Measurements from ENCODE around the gene SLC48A1.

The SLC48A1 gene

DNA sequence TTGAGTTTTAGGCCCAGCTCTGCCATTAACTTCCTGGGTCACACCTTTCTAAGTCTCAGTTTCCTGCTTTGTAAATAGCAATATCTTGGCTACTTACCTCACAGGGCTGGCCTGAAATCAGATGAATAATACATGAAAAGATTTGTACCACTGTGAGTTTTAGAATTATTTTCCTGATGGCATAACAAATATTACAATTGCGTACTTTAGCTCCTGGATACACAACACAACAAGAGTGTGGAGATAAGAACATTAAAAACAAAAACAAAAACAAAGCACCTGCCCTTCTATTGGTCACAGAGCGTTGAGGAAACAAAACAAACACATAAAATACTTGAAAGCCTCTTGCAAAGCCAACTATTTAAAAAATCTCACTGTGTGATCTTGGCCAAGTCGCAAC, 51.6 kb downstream of the SLC48A1 start:
- DNase-seq (ENCODE audit: low read depth in 3 of 3): no peak

DNA sequence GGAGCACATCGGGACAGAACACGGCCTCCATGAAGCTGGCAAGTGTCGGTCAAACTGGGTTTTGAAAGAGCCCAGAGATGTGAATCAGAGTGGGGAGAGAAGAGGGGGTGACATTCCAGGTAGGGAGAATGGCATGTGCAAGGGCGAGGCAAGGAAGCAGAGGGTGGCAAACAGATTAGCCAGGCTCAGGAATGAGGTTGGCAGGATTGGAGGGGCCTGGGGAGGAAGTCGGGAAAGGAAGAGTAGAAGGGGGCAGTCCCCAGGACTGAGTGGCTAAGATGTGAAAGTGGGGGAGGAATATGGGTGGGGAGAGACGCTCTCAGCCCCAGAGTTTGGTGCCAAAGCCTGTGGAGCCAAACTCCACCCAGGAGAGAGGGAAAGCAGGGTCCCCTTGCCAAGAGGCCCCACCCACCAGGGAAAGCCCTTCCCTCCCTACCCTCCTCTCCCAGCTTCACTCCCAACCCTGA, 52.2 kb downstream of the SLC48A1 start:
- DNase-seq (ENCODE audit: low read depth in 3 of 3): no peak

DNA sequence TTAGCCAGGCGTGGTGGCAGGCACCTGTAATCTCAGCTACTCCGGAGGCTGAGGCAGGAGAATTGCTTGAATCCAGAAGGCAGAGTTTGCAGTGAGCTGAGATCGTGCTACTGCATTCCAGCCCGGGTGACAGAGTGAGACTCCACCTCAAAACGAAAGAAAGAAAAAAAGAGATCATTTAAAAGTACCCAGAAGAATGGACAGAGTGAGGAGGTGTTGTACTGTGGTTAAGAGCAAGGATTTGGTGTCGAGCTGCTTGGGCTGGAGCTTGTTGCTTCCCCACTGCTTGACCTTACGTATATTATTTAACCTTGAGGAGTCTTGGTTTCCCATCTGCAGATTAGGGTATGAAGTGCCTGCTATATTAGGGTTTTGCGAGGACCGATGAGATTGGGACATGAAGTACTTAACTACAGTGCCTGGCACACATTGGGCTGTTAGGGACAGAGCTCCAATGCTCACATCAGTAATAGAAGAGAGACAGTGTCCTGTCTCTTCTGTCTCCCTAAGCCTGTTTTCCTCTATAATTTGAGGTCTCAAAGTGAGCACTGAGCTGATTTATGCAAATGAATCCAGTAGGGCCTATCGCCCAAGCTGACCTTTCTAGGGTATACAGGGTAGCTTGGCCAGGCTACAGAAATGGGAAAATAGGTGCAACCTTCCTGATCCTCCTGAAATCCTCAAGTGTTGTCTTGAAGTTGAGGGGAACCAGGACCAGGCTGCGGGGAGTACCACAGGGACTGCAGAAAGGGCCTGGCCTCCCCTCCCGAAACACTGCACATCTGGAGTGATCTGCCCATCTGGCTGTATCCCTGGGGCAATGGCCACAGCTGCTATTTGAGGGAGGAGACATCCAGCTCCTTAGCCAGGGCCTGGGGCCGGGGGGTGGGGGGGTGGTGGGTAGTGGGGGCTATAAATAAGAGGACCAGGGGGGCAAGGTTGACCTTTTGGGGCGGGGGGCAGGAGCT, 55.3 kb downstream of the SLC48A1 start:
- no peak for DNase-seq (ENCODE audit: low read depth in 3 of 3)

DNA sequence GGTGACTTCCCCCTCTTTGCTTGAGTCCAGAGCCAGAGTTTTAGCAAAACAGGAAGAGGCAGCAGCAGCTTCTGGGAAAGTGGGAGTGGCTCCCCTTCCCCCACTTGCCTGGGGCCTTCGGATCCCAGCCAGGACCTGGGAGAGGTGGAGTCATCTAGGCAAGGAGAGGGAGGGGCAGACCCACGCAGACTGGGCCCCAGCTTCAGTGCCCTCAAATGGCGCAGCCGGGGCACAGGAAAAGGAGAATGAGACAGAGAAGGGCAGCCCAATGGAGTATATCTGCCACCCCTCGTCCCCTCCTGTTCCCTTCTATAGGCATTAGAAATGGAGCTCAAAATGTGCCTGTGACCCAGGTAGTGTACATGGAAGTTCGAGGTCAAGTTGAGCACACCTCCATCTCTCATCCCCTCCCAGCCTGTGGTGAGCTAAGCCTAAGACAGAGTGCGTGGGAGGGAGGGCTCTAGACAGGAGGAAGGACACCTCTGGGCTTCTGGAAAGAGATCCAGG, 56.0 kb downstream of the SLC48A1 start:
- no peak for DNase-seq (ENCODE audit: low read depth in 3 of 3)

DNA sequence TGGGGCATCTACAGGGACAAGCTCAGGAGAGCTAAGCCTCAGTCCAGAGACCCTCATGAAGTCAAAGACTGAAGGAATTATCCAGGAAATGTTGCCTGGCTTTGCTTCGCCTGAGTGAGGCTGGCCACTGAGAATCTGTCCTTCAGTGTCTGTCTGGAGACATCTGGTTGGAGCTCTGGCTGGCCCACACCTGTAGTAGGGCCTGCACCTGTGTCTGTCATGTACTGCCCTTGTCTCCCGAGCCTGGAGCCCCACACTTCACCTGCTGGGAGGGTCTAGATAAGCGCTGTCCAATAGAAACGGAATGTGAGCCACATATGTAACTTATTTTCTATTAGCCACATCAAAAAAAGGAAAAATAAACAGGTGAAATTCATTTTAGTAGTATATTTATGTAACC, 56.5 kb downstream of the SLC48A1 start:
- DNase-seq (ENCODE audit: low read depth in 3 of 3): no peak

Measured in stimulated activated CD4-positive, alpha-beta T cell treated with anti-CD3 and anti-CD28 coated beads, TNF-alpha, amount 100 ng/mL, for 48 hours (primary cell).